ENCODE results near the gene NASP. TPM values are rescaled to one million over a fixed set of nuclear protein-coding genes. Genes with fewer than 3 reads are reported as not detected.
A peak's percentile ranks its signal among the peaks of the same experiment; 100 is the strongest.

Gene NASP
- total RNA-seq, 1 experiment from 2014 or later: 514 TPM

- H3K79me2 ChIP-seq (ENCODE audit: insufficient read depth, low read length): peaks cover 12% of the 10 kb centered on the region; the same call in 1 of the 2 replicates
- H3K4me2 ChIP-seq (ENCODE audit: insufficient read depth, insufficient read length, low read length): peak overlapping the region; percentile 40
Observed at GRCh38 chr1:45552331-45552730, 31.5 kb upstream of the NASP start.

More at GRCh38 chr1:45552331-45552730, 31.5 kb upstream of the NASP start:
- DNase-seq: no peak
- WGBS (ENCODE audit: extremely low coverage, insufficient read length, low lambda C conversion rate): no CpG with 5 or more reads among the region's 1 CpG
- no peak overlapping the region for H3K23ac ChIP-seq (ENCODE audit: insufficient read length, low read depth, low read length)
- H3K18ac ChIP-seq (ENCODE audit: insufficient read length, low read depth, low read length): no peak overlapping the region
- no peak overlapping the region for H2AFZ ChIP-seq (ENCODE audit: low read length)
- no peak for TF ChIP-seq CTCF (conservative IDR thresholded peaks at IDR 0.05)
- Mint-ChIP-seq H3K27ac (peak overlapping the region in 2 of 3 experiments; percentile 40 to 81; a peak in 4 of 7 replicates), H3K36me3 (ENCODE audit: insufficient read depth in 1 of 3, low read depth in 3 of 3) (peaks cover 12 to 37% (median 36%) of the 10 kb centered on the region in 3 experiments), H3K4me1 (peaks cover 16% of the 10 kb centered on the region in 2 experiments), H3K9me3 (no peaks in the 10 kb centered on the region), H3K27me3 (ENCODE audit: low read depth) (no peaks in the 10 kb centered on the region; the same call in 1 of the 2 replicates), H3K4me3 (peak overlapping the region; percentile 46 to 64)
- H2BK20ac ChIP-seq (ENCODE audit: low read depth, low read length, poor library complexity, severe bottlenecking): no peak overlapping the region
- no peak overlapping the region for H2BK5ac ChIP-seq (ENCODE audit: insufficient read length, low read length)
- H3K4ac ChIP-seq (ENCODE audit: low read depth, low read length): no peak overlapping the region
- H3T11ph ChIP-seq (ENCODE audit: low read length): no peak overlapping the region
- H2AK5ac ChIP-seq (ENCODE audit: insufficient read length, low read length): no peak overlapping the region
- no peak overlapping the region for H2BK12ac ChIP-seq (ENCODE audit: insufficient read length, low read depth, low read length)
- H4K91ac ChIP-seq (ENCODE audit: insufficient read length, low read depth, low read length): no peak overlapping the region
- H2BK15ac ChIP-seq (ENCODE audit: low read depth, low read length): no peak overlapping the region
- H4K5ac ChIP-seq (ENCODE audit: insufficient read length, low read depth, low read length): no peak overlapping the region
- no peak overlapping the region for H2BK120ac ChIP-seq (ENCODE audit: low read depth, low read length, poor library complexity, severe bottlenecking)
- H4K20me1 ChIP-seq (ENCODE audit: control insufficient read depth, insufficient read depth, insufficient read length): peaks cover 2% of the 10 kb centered on the region
- H3K56ac ChIP-seq (ENCODE audit: insufficient read length, low read depth, low read length): no peak overlapping the region
- H4K8ac ChIP-seq (replicated peaks; ENCODE audit: insufficient read length, low read depth, low read length): no peak overlapping the region
- peaks cover 7% of the 10 kb centered on the region for H3K23me2 ChIP-seq (ENCODE audit: insufficient read length, low read depth, low read length, poor library complexity, severe bottlenecking)
- no peaks in the 10 kb centered on the region for H3K27me3 ChIP-seq (ENCODE audit: insufficient read depth, low read length)
- no peak overlapping the region for H3K14ac ChIP-seq (ENCODE audit: insufficient read depth, low read length)
- H3K9ac ChIP-seq (ENCODE audit: extremely low read depth, insufficient read length, low read length): no peak overlapping the region
- peaks cover 4% of the 10 kb centered on the region for H3K79me1 ChIP-seq (ENCODE audit: insufficient read depth, low read depth, low read length, poor library complexity, severe bottlenecking)
- H3K9me3 ChIP-seq (ENCODE audit: control insufficient read depth, low read depth, low read length): no peaks in the 10 kb centered on the region
- peaks cover 3% of the 10 kb centered on the region for H3K4me1 ChIP-seq (ENCODE audit: insufficient read depth, low read length)
- no peak overlapping the region for H3K27ac ChIP-seq (ENCODE audit: insufficient read length, low read depth, low read length)

Measured in H9 (cell line).